ENCODE results near the gene GLA. TPM values are rescaled to one million over a fixed set of nuclear protein-coding genes. Genes with fewer than 3 reads are reported as not detected.

GLA gene
- total RNA-seq (2014; rRNA removed; shearing (Covaris generic)), result 80.4 and 86.3 TPM in 2 replicates

DNA sequence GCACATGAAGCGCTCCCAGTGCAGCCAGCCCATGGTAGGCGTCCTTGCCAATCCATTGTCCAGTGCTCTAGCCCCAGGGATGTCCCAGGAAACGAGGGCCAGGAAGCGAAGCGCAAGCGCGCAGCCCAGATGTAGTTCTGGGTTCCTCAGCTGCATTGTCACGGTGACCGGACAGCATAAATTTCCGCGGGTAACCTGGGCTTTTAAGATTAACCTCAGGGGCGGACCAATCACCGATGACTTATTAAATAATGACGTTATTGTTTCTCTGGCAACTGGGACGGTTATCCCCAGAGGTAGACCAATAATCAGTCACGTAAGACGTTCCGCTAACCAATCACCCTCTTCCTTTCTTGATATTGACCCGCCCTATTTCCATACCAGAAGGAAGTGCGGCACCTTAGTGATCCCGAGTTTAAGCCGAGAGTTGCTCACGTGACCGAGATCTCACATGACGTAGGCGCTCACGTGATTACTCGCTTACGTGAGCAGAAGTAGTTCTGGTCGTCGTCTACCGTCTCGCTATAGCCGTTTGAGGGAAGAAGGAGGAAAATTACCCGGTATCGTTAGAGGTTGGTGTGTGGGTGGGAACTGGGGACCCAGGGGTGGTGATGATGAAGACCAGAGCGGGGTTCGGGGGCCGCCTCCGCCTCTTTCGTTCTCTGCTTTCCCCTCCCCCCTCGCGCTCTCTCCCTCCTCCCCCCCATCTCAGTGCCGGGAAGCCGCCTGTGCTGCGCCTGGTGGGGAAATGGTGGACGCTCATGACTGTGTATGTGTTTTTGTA is at the start of gene GLA, which contains the start of gene HNRNPH2:
TSS of gene GLA (minus strand) at position 178 of the 784 bp plus-strand sequence. CDS start at position 156, 22 bp downstream.
TSS of gene HNRNPH2 (plus strand) at position 475 of the 784 bp plus-strand sequence. CDS start 3,767 bp downstream, outside the sequence.
- in situ Hi-C loops (cut with HindIII; ENCODE audit: low sequenced_read_pairs), result no loop called here
- DNase-seq (ENCODE audit: low spot score), result peak; percentile 98

- in situ Hi-C loops (cut with HindIII; ENCODE audit: low sequenced_read_pairs), result no loop called here
- DNase-seq (ENCODE audit: low spot score), result no peak
These were observed 44.3 kb upstream of the GLA start for GRCh38 chrX:101452056-101452455.

- no peak for DNase-seq (ENCODE audit: low spot score)
- in situ Hi-C loops (cut with HindIII; ENCODE audit: low sequenced_read_pairs), result no loop called here
These were observed 43.2 kb upstream of the GLA start for GRCh38 chrX:101450961-101451360.

GRCh38 chrX:101450085-101450484 is 42.4 kb upstream of the GLA start:
- in situ Hi-C loops (cut with HindIII; ENCODE audit: low sequenced_read_pairs), result no loop called here
- no peak for DNase-seq (ENCODE audit: low spot score)

DNA sequence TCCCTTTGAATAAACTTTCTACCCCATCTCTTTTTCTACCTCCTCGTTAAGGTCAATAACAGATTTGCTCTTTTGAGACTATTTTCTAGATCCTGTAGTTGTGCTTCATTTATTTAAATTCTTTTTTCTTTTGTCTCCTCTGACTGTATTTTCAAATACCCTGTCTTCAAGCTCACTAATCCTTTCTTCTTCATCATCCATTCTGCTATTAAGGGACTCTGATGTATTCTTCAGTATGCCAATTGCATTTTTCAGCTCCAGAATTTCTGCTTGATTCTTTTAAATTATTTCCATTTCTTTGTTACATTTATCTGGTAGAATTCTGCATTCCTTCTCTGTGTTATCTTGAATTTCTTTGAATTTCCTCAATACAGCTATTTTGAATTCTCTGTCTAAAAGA is 41.6 kb upstream of the GLA start:
- in situ Hi-C loops (cut with HindIII; ENCODE audit: low sequenced_read_pairs), result no loop called here
- no peak for DNase-seq (ENCODE audit: low spot score)

DNA sequence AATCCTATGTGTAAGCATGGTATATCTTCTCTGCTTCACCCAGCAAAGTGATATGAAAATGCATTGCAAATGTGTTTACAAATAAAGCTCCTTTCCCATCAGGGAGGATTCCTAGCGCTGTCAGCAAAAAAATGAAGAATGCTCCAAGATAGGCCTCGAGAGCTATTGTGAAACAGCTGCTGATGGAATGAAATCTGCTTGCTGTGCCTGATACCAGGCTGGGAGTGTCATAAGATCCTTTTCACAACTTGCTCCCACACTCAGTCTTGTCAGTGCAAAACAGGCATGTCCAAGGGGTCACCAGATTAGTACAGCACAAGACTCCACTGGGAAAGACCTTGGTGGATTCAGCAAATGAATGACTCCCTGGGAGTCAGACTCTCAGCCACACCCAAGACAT is 34.4 kb upstream of the GLA start:
- DNase-seq (ENCODE audit: low spot score), result no peak
- in situ Hi-C loops (cut with HindIII; ENCODE audit: low sequenced_read_pairs), result no loop called here

DNA sequence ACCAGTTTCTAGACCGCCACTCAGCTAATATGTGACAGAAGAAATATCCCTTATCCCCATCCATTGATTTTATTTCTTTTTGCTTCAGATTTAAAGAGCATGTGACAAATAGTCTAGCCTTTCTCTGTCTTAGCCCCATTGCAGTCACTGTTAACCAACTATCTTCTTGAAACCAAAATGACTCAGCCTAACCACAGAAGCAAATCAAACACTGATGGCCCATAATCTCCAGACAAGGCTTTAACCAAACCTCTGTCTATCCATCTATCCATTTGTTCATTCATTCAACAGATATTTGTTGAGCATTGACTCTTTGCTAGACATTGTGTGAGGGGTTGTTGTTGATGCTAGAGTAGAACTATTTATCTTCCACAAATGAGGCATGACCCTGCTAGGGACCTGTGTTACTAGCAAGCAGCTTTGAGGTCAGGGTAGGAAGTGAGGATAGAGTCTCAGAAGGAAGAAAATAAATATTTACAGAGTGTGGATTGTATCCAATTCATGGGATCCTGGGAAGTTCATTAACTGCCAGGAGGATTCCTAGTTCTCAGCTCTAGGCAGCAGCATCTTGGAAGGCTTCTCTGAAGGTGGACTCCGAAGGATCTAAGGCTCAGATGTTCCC is 22.8 kb upstream of the GLA start:
- in situ Hi-C loops (cut with HindIII; ENCODE audit: low sequenced_read_pairs), result no loop called here
- DNase-seq (ENCODE audit: low spot score), result no peak

DNA sequence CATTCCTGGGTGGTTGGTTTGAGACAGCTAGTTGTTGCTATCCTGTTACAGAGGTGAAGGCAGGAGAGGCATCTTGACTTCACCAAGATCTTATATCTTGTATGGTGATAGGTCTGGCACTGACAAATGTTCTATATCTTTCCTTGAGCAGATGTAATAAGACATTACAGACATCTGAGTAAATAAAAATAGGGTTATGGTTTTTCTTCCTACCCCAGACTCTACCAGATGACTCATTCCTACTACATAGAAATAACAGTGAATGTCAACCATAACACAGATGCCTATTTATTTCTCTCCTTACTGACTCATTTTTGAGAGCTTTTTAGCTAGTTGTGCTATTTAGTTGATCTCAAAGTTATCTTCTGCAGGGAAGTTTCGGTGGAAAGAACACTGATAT is 22.2 kb upstream of the GLA start:
- in situ Hi-C loops (cut with HindIII; ENCODE audit: low sequenced_read_pairs), result no loop called here
- no peak for DNase-seq (ENCODE audit: low spot score)

DNA sequence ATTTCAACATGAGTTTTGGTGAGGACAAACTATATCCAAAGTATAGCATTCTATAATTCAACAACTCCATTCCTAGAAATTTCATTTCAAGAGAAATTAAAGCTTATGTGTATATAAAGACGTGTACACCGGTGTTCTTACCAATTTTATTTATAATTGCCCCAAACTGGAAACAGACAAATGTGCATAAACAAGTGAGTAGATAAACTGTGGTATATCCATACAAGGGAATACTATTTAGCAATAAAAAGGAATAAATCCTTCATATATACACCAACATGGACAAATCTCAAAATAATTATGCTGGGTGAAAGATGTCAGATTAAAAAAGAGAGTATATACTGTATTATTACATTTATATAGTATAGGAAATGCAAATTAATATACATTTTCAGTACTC is 20.2 kb upstream of the GLA start:
- in situ Hi-C loops (cut with HindIII; ENCODE audit: low sequenced_read_pairs), result no loop called here
- no peak for DNase-seq (ENCODE audit: low spot score)

GRCh38 chrX:101419489-101419888 is 11.8 kb upstream of the GLA start:
- no peak for DNase-seq (ENCODE audit: low spot score)
- in situ Hi-C loops (cut with HindIII; ENCODE audit: low sequenced_read_pairs), result no loop called here

DNA sequence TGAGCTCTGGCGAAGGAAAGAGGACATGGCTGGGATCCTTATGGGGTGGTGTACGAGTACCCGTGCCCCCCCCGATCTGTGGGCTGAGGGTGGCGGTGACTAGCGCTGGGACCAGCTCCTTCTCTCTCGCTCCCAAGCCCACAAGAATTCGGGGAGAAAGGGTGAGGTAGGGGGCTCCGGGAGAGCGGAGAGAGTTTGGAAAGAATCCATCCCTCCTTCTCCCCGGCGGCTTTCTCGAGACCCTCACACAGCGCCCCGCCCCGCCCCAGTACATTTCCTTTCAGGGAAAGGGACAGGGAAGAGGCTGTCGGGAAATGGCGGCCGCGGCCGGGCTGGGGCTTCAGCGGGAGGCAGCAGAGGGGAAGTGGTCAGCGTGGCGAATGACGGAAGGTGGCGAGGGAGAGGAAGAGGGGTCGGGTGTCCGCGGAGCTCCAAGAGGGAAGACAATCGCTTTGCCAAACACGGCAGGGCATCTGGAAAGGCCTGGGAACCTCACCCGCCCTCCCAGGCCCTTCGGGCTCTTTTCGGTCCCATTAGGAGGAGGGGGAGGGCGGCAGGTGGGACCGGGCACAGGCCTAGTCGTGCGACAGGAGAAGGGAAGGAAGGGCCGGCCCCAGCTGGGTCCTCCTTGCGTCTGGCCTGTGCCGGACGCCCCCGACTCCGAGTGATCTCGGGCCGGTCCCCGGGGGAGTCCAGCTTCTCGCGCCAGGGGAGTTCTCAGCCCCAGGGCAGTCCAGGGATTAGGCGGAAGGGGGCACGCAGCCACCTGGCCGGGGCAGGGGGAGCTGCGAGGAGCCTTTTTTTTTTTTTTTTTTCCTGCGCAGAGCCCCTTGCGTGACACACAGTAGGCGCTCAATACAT is 10.5 kb upstream of the GLA start:
- DNase-seq (ENCODE audit: low spot score), result peak; percentile 65
- in situ Hi-C loops (cut with HindIII; ENCODE audit: low sequenced_read_pairs), result no loop called here

DNA sequence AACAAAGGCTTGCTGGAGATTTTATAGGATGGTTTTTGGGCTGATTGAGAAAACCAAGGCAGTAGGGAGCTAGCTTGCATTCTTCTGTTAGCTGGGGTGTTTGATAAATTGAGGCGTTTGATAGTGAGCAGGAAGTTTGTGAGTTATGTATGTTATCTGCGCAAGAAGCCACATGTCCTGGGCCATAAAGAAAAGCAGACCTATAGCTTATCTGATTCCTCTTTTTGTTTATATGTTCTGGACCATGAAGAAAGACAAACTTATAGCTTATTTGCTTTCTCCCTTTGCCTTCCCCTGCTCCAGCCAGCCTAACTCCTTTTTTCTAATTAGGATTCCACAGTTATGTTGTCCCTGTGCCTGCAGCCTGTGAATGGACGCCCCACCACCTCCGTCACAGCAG is 9.5 kb upstream of the GLA start:
- no peak for DNase-seq (ENCODE audit: low spot score)
- in situ Hi-C loops (cut with HindIII; ENCODE audit: low sequenced_read_pairs), result no loop called here

DNA sequence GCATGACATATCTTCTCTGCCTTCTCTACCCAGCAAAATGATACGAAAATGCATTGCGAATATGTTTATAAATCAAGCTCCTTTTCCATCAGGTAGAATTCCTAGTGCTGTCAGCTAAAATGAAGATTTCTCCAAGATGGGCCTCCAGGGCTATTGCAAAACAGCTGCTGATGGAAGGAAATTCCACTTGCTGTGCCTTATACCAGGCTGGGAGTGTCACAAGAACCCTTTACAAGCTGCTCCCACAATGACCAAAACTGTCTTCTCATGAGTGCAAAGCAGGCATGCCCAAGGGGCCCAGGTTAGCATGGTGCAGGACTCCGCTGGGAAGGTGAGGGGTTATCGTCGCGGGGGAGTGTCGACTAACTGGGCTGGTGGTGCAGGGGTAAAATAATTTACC is 9.0 kb upstream of the GLA start:
- in situ Hi-C loops (cut with HindIII; ENCODE audit: low sequenced_read_pairs), result no loop called here
- DNase-seq (ENCODE audit: low spot score), result no peak

- peak; percentile 83 for DNase-seq (ENCODE audit: low spot score)
- in situ Hi-C loops (cut with HindIII; ENCODE audit: low sequenced_read_pairs), result no loop called here
These were observed 7.7 kb upstream of the GLA start for GRCh38 chrX:101415180-101416145.

- no peak for DNase-seq (ENCODE audit: low spot score)
- in situ Hi-C loops (cut with HindIII; ENCODE audit: low sequenced_read_pairs), result no loop called here
These were observed 4.3 kb upstream of the GLA start for GRCh38 chrX:101411984-101412383.

GRCh38 chrX:101410461-101410860 is 2.7 kb upstream of the GLA start:
- in situ Hi-C loops (cut with HindIII; ENCODE audit: low sequenced_read_pairs), result no loop called here
- no peak for DNase-seq (ENCODE audit: low spot score)

GRCh38 chrX:101409043-101409442 is 1.3 kb upstream of the GLA start:
- DNase-seq (ENCODE audit: low spot score), result no peak
- in situ Hi-C loops (cut with HindIII; ENCODE audit: low sequenced_read_pairs), result no loop called here

DNA sequence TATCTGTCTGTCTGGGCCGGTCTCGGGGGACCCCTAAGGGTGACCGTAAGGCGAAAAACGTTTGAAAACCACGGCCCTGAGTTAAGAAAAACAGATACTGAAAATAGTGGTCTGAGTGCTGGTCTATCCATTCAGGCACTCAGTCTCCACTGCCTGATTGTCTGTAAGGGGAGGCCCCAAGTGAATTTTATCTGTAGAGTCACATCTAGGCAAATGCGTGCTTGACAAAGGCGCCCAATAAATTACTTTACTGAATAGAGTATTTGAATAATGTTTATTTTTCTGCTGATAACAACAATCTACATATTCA is 762 bp upstream of the GLA start:
- DNase-seq (ENCODE audit: low spot score), result no peak
- in situ Hi-C loops (cut with HindIII; ENCODE audit: low sequenced_read_pairs), result no loop called here

- in situ Hi-C loops (cut with HindIII; ENCODE audit: low sequenced_read_pairs), result no loop called here
- DNase-seq (ENCODE audit: low spot score), result no peak
These were observed 468 bp downstream of the GLA start for GRCh38 chrX:101407167-101407747.

Data from G401 (cell line).